HG02852 (cell line): ENCODE measurements around the gene RNASE8.
"Not testable (repeated sequence)": the region's sequence is repeated elsewhere in the genome, so short reads cannot be mapped to it uniquely, and the experiment has no call there.

Experiments
- ATAC-seq: cut with Tn5 transposase; IDR thresholded peaks from one replicate; pipeline ENCODE4 v1.9.1; 2021; ENCODE audit warnings: mild to moderate bottlenecking, moderate library complexity; ENCODE audit not compliant: unreplicated experiment

The RNASE8 gene

DNA sequence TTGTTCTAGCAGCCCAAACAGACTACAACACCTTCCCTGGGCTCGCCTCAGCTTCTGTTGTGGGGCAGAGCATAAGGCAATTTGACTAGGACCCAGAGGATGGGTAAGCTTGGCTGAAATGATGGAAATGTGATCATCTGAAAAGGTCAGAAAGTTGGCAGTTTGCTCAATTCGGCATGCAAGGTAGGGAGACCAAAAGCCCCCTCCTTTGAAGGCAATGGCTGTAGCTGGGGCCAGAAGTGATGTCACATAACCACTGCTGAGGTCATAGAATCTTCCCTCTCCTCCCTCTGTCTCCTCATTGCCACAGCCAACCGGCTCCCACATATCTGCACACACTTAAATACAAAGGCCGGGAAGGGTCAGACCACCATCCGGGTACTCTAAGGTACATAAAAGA is 27.7 kb upstream of the RNASE8 start, which contains the start of gene TPPP2:
Gene TPPP2 (plus strand): TSS at position 301 of the 400 bp plus-strand sequence. CDS start 365 bp downstream, outside the sequence.
- ATAC-seq = no peak

DNA sequence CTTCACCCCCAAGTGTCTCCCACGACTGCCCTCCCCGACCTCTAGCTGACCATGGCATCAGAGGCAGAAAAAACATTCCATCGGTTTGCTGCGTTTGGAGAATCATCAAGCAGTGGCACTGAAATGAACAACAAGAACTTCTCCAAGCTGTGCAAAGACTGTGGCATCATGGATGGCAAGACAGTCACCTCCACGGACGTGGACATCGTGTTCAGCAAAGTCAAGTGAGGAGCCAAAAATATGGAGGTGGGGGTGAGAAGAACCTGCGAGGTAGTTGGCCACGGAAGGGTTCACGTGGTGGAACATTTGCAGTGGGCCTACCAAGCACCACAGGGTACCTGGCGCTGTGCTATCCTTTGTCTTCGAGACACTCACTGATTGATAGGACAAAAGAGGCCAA is 27.1 kb upstream of the RNASE8 start:
- no peak for ATAC-seq

DNA sequence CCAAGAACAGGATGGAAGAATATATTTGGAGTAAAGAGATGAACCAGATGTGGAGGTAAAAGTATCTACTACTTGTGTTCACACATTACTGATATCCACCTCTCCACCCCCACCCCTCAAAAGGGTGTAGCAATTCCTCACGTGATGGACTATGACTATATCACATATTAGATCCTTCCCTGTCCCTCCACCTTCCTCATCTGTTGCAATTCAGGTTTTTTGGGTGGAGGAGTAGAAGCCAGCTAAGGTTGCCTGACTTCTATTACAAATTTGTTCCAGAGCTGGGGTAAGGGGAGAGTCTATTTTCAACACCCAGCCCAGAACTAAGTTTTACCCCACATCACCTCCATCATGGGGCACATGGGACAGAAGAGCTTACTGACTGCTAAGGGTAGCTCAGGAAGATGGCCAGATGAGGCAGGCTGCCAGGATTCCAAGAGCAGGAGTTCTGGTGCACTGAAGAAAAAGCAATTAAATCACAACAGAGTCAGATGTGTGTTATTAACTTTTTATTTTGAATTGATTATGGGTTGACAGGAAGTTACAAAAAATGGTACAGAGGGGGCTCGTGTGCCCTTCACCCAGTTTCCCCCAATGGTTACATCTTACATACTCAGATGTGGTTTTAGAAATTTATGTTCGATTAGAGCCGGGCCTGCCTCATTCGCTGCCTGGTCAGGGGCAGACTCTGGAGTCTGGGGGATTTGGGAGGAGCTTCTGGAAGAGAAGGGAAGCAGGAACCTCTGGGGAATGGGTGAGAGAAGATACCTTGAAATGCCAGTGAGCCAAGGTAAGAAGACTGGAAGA is 25.1 kb upstream of the RNASE8 start:
- ATAC-seq = no peak

DNA sequence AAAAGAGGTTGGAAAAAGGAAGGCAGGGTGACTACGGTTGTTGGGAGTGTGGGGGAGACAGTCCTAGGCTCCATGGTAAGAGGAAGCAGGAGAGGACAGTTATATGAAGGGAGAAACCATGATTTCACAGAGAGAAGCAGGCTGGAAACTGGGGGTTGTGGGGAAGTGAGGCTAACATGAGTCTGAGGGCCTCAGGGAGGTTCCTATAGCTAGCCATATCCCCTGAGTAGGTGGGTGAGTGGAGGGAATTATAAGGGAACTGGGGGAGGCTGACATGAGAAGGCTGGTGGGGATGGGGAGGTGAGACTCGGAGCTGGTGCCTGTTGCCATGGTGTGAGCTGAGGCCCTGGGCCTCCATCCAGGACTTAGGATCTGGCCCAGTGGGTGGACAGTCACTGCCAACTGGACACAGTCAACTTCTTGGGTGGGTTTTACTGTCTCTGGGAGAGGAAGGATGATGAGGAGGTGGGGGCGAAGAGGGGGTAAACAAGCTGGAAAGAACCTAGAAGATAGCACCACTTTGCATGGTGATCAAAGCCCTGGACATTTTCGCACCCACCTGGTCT is 24.4 kb upstream of the RNASE8 start:
- no peak for ATAC-seq

DNA sequence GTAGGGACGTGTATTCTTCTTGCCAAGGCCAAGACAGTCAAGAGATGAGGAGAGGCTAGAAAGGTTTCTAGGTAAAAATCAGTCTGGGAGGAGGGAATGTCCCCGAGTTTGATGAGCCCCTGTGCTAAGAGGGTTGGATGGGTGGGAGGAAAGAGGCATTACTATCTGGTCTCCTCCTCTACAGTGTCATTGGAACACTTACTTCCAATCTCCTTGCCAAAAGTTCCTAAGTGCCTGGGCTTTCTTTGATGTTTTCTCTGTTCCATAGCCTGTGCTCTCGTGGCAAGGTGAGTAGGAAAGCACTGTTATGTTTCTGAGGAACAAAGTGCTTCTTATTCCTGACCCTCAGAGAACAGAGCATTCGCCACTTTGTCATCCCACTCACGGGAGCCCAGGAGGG is 22.9 kb upstream of the RNASE8 start, which contains the start of gene RNASE13:
Gene RNASE13 (minus strand): TSS at position 101 of the 400 bp plus-strand sequence. CDS start 519 bp downstream, outside the sequence.
- no peak for ATAC-seq

DNA sequence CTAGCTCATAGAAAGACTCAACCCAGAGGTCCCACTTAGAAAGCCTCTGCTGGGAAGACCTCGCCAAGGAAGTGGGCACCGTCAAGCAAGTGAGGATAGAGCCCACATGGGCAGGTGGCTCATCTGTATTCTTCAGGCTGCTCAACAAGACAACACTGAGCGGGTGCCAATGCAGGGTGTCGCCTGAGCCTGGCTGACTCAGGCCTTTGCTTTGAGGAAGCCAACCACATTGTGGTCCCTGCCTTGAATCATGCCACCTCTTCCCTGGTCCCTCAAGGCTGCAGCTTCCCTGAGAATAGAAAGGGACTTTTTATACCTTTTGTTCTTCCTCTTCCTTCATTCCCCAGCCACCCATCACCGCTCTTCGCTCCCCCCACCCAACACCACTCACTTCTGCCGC is 20.9 kb upstream of the RNASE8 start:
- no peak for ATAC-seq

DNA sequence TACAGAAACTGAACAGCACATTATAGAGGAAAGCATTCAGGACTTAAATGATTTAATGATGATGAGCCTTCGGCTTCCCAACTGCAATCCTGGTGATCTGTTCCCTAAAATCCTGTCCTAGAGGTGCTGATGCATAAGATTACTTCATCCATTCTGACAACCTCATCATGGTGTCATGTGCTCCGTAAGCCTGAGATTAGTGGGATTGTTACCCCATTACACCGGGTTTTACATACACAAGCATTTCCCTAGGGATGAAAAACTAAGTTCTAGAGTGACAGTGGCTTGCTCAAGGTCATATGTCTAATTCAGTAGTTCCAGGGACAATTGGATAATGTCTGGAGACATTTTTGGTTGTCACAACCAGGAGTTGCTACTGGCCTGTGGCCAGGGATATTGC is 20.5 kb upstream of the RNASE8 start:
- no peak for ATAC-seq

DNA sequence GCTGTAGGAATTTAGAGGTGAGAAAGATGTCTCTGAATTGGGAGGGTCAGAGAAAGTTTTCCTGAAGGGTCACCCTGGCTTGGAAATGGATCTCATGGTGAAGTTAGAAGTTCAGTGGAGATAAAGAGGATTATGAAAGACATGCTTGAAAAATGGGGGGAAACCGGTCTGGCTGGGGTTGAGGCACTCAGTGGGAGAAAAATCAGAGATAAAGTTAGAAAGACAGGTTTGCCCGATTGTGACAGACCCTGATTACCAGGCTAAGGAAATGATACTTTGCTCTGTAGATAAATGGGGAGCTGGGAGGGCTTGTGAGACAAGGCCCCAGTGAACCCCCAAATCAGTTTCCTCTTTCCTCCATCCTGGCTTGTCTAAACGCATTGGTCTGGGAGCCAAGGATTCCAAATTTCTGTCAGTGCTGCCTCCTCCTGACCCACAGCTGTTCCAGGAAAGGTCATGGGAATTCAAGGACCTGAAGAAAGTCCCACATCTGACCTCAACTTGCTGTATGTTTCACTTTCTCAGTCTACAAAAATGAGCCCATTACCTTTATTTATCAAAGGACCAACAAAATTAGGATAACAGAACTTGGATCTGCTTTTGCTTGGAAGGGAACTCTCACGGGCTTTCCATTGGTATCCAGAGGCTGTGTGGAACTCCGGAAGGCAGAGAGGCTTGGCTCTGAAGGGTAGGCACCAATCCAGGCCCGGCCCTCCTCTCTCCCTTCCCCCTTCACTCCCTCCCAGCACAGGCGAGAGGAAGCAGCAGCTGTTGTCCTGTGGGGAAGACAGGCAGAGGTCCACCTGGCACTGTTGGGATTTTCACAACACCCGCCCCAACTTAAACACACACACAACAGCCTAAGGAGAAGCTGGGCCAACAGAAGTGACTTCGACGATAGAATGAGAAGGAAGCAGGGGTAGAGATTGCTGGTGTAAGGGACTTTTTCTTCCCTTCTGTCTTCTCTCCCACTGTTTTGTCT is 18.9 kb upstream of the RNASE8 start:
- ATAC-seq = no peak

DNA sequence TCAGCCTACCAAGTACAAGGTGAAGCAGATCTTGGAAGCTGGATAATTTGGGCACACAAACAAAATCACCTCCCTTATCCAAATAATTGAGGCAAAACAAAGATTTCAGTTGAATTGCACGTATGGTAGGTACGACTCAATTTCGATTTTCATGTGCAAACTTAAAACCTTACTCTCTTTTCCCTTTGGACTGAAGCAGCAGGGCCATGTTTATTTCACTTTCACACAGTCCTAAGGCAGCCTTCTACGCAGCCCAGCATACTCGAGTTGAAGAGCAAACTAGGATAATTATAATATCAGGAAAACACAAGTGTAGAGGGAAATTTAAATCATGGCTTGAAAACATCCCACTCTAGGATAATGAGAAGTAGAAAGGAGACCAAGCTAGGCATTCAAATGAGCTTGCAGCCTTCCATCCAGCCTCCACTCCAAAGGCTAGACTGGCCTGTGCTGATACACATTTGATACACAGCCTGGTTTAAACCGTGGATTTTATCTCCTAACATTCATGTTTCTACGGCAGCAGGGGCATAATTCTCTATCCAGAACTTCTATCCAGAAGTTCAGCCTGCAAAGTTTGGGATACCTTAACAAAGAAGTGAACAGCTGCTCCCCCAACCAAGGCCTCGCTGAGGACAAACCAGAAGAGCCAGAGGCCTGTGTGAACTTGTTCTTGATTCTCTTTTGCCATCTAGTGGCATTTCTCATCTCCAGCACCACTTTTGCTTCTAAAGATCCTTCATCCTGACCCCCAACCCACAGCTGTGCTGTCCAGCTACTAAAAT is 17.8 kb upstream of the RNASE8 start:
- ATAC-seq = no peak

DNA sequence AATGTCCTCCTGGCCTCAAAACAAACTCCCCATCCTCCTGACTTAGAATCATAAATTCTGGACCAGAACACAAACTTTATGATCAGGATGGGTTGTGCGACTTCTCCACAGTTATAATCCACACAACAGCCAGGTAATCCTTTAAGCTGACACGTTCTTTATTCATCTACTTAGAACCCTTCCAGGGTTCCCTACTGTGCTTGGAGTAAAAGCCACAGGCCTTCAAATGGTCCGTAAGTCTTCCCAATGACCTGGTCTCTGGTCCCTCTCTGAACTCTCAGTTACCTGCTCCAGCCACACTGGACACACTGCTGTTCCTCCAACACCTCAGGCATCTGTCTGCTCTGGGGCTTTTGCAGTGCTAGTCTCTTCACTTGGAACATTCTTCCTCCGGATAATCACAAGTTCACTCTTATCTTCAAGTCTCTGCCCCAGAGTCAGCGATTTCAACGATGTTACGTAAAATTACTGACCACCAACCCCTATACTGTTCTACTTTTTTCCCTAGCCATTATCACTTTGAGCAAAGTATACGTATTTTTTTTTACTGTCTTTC is 17.2 kb upstream of the RNASE8 start:
- no peak for ATAC-seq

DNA sequence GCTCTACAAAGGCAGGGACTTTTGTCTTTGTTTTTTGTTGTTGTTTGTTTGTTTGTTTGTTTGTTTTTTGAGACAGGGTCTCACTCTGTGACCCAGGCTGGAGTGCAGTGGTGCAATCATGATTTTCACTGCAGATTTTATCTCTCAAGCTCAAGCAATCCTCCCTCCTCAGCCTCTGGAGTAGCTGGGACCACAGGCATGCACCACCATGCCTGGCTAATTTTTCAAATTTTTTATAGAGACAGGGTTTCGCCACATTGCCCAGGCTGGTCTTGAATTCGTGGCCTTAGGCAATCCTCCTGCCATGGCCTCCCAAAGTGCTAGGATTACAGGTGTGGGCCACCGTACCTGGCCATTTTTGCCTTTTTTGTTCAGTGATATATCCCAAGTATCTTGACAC is 16.7 kb upstream of the RNASE8 start:
- ATAC-seq = not testable (repeated sequence)

DNA sequence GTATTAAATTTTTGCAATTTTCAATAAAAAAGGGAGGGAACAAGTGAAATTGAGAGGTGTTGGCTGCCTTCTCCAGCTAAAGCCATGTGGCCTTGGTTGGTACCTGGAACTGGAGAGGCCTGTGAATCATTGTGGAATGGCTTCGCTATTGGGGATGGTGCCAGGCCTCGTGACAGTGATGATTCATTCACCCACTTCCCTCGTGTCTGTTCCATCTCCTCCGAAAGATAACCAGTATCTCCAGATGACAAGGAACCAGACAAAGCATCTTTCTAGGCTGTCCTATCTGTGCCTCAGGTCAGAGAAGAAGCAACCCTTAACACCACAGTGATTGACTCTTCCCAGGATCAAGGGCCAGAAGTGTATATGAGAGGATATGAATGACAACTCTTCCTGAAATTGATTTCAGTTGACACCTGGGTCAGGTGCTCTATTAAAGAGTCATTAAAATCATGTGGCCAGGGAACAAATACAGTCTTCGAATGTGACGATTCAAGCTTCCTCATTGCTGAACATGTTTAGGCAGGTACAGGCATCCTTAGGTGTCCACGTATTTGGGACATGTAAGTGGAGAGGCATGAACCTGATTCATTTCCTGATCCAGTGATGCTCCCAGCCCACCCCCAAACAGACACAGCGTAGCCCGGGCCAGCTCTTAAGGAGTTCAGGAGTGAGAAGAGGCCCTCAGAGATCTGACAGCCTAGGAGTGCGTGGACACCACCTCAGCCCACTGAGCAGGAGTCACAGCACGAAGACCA is 15.8 kb upstream of the RNASE8 start, which contains the start of gene RNASE7:
Gene RNASE7 (plus strand): TSS at position 687 of the 758 bp plus-strand sequence. CDS start 631 bp downstream, outside the sequence.
- ATAC-seq = no peak

DNA sequence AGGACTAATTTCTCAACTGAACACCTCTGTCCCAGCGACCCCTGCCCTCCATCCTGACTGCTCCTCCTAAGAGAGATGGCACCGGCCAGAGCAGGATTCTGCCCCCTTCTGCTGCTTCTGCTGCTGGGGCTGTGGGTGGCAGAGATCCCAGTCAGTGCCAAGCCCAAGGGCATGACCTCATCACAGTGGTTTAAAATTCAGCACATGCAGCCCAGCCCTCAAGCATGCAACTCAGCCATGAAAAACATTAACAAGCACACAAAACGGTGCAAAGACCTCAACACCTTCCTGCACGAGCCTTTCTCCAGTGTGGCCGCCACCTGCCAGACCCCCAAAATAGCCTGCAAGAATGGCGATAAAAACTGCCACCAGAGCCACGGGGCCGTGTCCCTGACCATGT is 14.7 kb upstream of the RNASE8 start:
- ATAC-seq = no peak

DNA sequence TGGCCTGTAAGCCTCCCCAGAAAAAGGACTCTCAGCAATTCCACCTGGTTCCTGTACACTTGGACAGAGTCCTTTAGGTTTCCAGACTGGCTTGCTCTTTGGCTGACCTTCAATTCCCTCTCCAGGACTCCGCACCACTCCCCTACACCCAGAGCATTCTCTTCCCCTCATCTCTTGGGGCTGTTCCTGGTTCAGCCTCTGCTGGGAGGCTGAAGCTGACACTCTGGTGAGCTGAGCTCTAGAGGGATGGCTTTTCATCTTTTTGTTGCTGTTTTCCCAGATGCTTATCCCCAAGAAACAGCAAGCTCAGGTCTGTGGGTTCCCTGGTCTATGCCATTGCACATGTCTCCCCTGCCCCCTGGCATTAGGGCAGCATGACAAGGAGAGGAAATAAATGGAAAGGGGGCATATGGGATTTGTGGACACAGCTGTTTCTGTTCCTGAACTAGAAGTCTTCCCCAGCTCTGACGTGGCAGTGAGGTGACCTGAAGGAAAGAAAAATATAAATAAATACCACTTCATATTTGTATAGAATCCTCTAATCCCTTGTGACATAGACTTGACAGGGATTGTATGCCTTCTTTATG is 14.1 kb upstream of the RNASE8 start:
- ATAC-seq = no peak

DNA sequence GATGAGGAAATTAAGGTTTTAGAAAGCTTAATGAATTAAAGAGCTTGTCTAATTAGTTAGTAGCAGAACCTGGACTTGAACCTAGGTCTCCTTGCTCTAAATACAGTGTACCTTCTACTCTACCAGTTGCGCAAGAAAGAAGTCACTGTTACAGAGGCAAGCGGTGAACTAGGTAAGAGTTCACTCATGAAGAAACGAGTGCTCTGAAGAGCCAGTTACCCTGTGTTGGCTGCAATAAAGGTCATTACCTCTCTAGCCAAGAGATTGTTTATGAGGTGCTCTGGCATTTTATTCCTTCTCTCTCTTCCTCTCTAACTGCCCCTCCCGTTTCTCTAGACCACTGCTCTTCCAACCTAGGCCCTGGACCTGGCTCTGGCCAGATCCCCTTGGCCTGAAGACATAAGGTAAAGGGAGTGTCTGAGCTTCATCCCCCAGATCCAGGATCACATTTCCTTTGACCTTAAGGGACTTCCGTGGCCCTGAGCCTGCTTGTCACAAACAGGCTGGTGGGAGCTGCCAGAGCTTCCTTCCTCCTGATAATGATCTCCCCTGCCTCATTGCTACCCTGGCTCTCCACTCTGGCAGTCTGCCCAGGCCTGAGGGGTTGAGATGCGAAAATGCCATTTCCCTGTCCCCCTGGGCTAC is 13.5 kb upstream of the RNASE8 start:
- ATAC-seq = no peak

DNA sequence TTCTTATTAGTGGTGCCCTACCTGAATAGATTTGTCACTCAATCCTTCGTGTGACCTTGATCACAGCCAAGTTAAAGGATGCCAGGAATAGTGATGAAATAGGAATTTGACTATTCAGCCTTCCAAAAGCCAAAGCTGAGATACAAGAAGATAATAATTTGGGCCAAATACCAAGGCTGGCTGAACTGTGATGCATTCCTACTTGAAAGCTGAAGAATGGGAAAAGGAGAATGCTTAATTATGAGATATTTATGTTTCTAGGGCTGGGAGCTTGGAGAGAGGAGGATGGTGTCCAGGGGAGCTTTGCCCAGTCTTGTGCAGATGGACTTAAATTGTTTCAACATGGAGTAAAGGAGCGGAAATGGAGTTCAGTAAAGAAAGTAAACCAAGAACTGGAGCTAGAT is 10.2 kb upstream of the RNASE8 start:
- no peak for ATAC-seq

DNA sequence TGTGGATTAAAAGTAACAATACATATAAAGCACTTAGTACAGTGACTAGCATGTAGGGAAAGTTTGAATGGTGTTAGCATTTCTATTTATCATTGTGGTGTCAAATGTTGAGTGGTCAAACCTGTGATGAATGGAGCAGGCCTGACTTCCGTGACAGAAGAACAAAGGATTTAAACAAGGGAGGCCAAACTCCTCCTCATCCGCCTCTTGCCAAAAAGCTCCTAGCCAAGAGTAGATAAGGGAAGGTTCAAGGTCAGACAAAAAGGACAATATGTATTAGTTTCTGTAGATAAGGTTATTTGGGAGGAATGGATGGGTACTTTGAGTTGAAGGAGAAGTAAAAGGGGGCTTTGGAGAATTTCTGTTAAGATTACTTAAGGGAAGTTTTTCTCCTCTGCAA is 9.0 kb upstream of the RNASE8 start:
- no peak for ATAC-seq

DNA sequence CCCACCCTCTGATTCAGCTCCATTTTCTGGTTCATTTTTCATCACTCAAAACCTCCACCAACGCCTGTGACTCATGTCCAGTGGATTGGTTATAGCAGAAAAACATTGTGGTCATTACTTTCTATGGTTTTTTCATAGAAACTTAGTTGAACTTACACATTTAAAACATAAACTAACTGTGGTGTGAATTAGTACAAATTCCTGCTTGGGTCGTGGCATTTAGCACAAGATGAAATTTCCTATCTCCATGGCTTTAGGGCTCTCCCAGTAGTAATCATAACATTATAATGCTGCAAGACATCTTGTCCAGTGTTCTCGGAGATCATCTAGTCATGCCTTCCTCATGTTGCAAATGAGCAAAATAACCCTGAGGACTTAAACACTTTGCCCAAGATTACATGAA is 8.3 kb upstream of the RNASE8 start:
- no peak for ATAC-seq
